A673 (cell line): ENCODE results near the gene CCDC160.

Experiments
- CTCF ChIP-seq: fragments of 300-800, 200-600 bp; sonication (generic); conservative IDR thresholded peaks from 2 replicates; pipeline ENCODE4 v1.5.1; 2017; ENCODE audit warnings: low read depth, mild to moderate bottlenecking, antibody characterized with exemption, low read length, moderate library complexity, mixed read lengths
- EZH2 ChIP-seq: fragments of 200-600 bp; sonication (generic); IDR thresholded peaks from 2 replicates; pipeline ENCODE4 v1.6.1; 2017; ENCODE audit warnings: borderline replicate concordance, low read depth, mild to moderate bottlenecking, mixed read lengths, antibody characterized with exemption, low read length; ENCODE audit not compliant: poor library complexity, severe bottlenecking

GRCh38 chrX:134244043-134244442, 7.1 kb downstream of the CCDC160 start:
- no peak for TF ChIP-seq CTCF
- no peak for TF ChIP-seq EZH2
